Amniotic stem cell (primary cell): ENCODE results near the gene MEOX1.
"Not testable (repeated sequence)": the region's sequence is repeated elsewhere in the genome, so short reads cannot be mapped to it uniquely, and the experiment has no call there.

Experiments used
- DNase-seq: peaks from one replicate; lab custom pipeline; 2025; lab: John Stamatoyannopoulos, UW

MEOX1 gene

DNA sequence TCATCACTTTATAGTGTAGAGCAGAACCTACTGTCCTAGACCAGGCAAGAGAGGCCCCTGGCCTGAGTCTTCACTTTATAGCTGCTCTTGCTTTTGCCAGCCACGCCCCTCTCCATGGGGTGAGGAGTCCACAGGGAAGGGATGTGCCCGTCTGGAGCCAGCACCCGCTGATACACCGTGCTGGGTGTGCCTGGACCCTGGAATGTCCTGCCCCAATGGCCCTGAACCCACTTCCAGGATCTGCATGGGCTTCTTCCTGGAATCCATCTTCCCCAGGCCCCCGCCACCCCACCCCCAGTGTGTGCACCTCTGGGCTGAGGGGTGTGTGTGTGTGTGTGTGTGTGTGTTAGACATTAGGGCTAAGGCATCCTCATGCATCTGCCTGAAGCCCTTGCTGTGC is 44.9 kb downstream of the MEOX1 start:
- no peak for DNase-seq

DNA sequence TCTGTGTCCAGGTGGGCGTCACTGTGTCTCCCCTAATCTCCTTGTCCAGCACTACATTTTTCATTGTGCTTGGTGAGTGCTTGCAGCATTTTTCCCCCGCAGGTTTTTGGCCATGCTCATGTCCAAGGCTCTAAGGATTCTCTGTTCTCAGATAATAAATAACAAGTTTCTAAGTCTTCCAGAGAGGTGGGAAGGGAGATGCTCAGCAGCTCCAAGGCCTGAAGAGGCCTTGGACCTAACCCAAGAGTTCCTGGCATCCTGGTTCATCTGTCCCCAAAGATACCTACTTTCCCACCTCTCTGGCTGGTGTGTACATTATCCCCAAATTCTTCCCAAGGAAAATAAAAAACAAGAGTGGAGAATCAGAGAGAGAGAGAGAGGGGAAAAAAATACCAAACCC is 45.3 kb downstream of the MEOX1 start:
- no peak for DNase-seq

DNA sequence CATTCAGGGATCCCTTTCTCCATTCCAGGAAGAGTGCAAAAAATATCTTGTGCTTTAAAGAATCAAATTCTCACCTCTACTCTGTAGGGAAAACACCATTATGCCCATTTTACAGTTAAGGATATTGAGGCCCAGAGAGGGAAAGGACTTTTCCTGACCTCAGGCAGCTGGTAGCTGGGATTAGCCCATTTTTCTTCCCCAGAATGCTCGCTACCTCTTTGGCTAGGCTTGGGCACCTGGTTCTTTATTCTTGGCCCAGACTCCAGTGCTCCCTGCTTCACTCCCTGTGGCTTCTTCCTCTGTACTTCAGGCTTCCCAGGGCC is 45.7 kb downstream of the MEOX1 start:
- no peak for DNase-seq

DNA sequence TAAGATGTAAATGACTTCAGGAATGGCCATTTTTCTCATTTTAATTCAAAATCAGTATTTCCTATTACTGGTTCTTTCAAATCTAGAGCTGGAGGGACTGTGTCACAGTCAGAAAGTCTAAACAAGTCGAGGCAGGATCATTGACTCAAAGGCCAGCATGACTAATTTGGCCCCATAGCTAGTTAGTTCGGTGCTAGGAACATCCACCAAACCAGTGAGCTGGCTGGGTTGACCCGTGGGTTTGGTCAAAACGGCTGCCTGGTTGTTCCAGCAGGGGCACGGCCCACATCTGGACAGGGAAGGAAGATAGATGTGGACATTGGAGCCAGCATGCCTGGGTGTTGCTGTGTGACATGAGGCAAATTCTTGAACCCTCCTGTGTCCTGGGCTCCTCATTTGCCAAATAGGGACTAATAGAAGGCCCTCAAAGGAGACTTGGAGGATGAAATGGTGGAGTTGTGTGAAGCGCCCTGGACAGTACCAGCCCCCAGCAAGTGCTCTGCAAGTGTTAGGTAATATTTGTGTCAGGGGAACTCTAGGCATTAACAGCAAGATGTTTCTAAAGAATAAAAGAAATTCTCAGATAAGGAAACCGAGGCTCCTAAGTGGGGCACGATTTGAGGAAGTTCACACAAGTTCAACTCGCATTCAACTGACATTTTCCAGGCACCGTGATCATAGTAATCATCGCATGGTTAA is 46.2 kb downstream of the MEOX1 start:
- no peak for DNase-seq

DNA sequence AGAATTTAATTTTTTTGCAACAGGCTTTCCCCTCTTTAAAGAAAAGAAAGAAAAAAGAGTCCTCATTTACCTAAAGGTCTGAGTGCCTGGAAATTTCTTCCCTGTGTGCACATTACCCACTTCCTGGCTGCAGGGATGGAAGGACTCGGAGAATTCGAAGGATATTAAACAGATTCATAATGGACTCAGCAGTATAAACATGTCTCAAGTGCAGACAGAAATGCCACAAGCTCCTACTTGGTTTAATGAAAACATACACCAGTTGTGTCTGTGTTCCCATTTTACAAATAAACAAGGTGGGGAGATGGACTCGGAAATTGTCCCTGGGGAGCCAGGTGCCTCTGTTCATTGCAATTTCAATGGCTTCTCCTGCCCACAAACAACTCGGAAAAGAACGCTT is 47.2 kb downstream of the MEOX1 start:
- DNase-seq, result no peak

DNA sequence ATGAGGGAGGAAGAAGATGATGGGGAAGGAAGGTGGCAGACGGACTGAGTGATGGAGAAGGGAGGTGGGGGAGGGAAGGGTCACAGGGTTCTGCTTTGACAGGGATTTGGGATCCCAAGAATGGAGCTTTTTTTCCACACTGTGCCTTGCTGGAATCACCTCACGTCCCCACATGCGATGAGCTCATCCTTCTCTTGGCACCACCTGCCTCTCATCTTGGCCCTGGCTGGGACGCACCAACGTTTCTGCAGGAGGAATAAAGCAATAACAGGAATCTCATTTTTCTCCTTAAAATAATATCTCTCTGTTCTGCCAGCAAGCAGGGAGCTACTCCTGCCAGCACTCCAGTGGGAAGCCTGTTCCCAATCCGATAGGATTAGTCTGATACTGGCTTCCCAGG is 47.8 kb downstream of the MEOX1 start:
- no peak for DNase-seq

GRCh38 chr17:43612515-43612914 is 49.2 kb downstream of the MEOX1 start:
- no peak for DNase-seq

DNA sequence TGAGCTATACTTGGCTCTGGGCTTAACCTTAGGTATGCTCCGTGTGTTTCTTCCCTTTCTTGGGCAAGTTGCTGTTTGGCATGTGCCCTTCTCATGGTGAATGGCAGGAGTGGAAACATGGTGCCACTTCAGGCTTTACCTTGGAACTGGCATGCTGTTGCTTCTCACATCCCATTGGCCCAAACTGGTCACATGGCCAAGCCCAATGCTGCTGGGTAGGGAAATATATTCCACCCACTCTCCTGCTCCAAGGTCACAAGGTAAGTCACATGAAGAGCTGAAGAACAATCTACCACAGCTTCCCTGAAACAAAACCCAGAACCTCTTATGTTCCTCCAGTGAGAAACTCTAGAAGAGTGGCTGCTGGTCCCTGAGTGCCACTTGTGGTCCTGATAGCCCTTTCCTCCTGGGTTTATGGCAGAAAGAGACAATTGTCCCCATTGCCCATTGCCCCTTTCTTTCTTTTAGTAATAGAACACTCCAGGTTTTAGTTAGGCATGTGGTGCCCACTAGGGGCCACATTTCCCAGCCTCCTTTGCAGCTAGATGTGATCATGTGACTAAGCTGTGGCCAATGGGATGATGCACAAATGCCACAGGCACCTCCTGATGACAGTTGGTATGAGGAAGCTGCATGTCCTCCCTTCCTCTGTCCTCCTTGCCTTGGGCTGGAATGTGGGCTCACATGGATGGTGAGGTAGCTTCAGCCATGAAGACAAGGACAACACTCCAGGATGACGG is 50.3 kb downstream of the MEOX1 start:
- no peak for DNase-seq

DNA sequence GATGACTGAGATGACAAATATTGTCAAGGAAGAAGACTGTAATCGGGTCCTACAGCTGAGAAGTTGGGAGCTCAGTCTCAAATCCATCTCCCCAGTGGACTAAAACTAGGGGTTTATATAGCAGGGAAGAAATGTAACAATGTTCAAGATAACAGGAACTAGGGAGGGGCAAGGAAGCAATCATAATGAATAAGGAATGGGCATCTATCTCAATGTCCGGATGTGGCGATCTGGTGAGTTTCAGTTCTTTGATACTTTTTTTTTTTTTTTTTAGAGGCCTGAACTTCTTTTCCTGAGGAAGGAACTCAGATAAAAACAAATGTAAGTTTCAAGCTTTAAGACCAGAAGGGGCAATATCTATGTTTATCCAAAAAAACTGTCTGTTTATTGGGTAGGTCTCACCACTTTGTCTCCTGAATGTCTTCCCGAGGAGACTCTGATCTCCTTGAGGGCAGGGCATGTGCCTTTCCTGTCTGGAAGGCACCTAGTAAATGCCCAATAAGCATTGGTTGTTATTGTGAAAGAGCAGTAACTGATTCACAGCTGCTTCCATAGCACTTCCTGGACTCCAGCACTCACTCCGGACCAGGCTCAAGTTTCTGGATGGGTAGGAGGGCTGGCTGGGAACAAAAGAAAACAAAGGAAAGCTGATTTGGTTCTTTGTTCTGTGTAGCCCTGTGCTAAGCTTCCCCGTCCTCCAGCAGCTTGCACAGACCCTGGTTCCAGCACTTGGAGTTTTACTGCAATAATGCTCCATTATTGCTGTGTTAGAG is 51.9 kb downstream of the MEOX1 start:
- no peak for DNase-seq

DNA sequence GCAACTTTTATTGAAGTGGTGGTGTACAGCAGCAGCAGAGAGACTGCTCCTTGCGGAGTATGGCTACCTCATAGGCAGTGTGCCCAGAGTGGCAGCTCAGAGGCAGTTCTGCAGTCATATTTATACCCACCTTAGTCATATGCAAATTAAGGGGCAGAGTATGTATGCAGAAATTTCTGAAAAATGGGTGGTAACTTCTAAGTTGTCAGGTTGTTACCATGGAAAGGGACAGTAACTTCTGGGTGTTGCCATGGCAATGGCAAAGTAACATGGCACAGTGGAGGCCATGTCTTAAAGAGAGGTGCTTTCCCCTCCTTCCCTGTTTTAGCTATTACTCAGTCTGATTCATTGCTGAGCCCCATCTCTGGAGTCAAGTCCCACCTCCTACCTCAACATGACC is 53.4 kb downstream of the MEOX1 start:
- no peak for DNase-seq

GRCh38 chr17:43604549-43604948 is 57.2 kb downstream of the MEOX1 start:
- no peak for DNase-seq

DNA sequence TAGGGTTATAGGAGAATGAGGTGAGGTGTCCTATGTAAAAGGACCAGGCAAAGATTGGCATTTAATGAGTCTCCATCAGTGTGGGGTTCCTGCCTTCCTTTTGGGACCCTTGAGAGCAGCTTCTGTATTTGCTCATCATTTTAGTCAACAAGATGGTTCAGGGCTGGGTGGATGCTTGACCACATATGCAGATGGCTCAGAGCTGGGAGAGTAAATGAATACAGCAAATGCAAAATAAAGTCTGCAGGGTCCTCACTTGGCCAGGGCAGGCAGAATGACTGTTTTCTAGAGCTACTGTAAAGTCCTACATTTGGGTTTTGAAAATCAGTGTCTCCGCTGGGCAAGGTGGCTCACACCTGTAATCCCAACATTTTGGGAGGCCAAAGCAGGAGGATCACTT is 58.4 kb downstream of the MEOX1 start:
- DNase-seq, result no peak

DNA sequence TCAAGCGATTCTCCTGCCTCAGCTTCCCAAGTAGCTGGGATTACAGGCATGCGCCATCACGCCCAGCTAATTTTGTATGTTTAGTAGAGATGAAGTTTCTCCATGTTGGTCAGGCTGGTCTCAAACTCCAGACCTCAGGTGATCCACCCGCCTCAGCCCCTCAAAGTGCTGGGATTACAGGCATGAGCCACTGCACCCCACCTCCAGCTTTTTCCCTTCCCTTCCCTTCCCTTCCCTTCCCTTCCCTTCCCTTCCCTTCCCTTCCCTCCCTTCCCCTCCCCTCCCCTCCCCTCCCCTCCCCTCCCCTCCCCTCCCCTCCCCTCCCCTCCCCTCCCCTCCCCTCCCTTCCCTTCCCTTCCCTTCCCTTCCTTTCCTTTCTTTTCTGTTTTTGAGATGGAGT is 59.2 kb downstream of the MEOX1 start:
- DNase-seq, result not testable (repeated sequence)

GRCh38 chr17:43601280-43602039 is 60.3 kb downstream of the MEOX1 start:
- no peak for DNase-seq

- DNase-seq, result no peak
Measured at GRCh38 chr17:43599835-43600234, 61.9 kb downstream of the MEOX1 start.

DNA sequence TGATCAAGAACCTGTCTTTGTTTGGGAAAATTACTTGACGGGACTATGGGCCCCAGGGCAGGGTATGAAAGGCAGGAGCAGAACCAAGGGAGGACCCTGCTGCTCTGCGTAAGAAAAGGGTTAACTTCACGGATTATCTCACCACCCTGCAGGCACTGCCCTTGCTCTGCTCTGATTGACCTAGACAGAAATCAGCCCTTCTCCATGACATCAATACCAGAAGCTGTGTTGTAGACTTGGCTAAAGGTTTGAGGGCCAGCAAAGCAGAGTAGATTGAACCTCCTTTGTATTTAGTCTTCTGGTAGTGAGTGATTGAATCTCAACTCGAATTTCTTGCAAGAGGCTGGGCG is 62.7 kb downstream of the MEOX1 start:
- DNase-seq, result no peak

DNA sequence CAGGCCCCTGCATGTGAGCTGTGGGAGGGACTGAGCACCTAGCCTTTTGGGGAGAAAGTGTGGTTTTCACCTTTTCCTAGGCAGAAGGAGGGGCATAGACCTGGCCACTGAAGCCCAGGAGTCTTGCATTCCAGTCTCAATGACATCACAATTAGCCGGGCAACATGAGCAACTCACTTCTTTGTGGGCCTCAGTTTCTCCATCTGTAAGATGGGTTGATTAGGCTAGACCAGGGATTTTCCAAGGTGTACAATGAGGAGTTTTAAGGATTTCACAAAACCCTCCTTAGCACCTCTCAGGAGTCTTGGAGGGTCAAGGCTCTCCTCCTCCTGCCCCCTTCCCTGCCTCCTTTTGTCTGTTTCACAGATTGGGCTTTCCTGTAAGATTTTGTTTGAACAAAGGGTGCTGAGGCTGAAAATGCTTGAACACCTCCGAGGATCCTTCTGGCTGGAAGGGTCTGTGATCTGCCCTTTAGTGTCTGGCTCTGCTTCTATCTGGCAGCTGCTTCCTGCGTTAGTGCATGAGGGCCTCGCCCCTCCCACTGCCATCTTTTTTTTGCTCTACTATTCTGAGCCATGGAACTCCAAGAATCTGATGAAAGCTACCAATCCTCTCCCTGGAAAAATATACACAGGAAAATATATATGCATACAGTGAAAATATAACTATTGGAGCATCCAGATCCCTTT is 63.2 kb downstream of the MEOX1 start:
- DNase-seq, result no peak

DNA sequence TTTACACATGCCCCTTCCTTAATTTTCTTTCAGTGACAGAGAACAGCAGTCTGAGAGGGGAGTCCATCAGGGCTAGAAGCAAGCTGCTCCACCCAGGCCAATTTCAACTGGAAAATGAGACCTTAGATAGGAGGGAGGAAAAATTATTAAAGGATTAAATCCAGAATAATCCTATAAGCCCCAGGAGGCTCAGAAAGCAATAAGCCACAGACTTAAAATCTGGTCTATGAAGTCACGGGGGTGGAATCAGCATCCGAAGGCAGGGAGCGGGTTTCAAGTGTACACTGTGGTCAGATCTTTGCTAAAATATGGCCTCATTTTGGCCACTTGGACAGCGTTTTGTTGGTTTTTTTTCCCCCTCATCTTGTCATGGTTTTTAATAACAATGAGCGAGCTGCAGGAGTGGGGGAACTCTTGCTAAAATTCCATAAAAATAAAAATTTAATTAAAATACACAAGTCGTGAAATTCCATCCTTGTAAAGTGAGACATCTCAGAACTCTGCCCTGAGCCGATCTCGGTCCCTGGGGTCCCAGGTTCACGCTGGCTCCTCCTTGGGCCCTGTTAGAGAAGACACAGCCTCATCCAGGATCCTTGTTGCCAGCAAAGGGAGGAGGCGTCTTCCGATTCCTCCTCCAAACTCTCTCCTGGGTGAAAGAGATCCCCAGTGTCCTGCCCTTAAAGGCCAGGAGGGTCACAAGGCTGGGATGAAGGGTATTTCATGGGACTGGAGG is 63.9 kb downstream of the MEOX1 start:
- no peak for DNase-seq

DNA sequence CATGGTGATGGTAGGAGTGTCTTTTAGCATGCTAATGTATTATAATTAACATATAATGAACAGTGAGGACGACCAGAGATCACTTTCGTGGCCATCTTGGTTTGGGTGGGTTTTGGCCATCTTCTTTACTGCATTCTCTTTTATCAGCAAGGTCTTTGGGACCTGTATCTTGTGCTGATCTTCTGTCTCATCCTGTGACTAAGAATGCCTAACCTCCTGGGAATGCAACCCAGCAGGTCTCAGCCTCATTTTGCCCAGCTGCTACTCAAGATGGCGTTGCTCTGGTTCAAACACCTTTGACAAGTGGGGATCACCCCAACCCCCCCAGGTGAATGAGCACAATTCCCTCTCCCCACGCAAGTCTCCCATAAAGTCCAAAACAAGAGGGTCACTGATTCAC is 66.3 kb downstream of the MEOX1 start:
- no peak for DNase-seq

- DNase-seq, result peak; percentile 79
Measured at GRCh38 chr17:43591779-43592562, 69.8 kb downstream of the MEOX1 start.

GRCh38 chr17:43591001-43591400 is 70.7 kb downstream of the MEOX1 start:
- DNase-seq, result no peak
